NCI-H1092 treated with DMSO at 0.1 percent for 48 hours (cell line): ENCODE results near the gene ADARB2.

Source experiments
- DNase-seq: peaks from one replicate; lab custom pipeline; 2025; lab: John Stamatoyannopoulos, UW

ADARB2 gene

DNA sequence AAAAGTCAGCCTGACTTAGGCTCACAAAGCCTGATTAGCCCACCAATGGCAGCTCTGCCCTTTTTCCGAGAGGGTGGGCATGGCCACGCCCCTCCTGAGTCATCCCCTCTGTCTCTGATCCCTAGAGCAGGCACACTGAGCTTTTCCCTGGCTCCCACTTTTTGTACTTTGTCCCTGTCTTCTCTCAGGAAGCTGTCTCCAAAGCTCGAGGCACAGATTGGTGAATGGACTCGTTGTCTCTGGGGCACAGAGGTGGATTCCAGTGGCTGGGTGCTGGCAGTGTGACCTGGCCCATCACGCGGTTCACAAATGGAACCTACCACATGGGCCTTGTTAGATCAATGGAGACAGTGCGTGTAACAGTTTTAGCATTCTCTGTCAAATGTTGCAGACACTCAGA lies 367.7 kb downstream of the ADARB2 start:
- no peak for DNase-seq

DNA sequence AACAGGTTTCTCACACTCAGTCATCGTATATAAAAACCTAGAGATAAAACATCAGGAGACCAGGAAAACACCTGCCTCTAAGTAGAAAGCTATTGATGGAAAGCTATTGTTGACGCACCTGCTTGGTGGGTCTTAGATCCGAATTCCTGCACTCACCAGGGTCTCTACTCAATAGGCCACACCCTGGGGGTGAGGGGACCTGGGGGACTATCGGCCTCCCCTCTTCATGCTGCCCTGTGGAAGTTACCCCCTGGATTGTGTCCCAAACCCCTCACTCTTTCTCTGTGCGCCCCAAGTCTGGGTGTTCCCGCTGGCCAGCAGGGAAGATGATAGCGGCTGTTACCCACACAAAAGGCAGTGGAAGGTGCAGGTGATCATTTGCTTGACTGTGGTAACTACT lies 368.1 kb downstream of the ADARB2 start:
- DNase-seq: no peak

DNA sequence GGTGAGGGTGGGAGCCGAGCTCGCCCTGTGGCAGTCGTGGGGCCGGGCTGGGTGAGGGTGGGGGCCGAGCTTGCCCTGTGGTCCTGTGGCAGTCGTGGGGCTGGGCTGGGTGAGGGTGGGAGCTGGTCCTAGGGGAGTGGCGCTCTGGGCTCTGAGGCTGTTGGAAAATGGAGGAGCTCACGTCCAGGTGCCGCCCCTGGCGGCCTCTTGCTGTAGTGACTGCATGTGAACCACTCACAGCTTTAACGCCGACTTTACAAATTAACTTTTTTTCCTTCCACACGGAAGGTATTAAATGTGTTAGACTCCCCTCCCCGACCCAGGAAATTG lies 368.5 kb downstream of the ADARB2 start:
- DNase-seq: no peak

DNA sequence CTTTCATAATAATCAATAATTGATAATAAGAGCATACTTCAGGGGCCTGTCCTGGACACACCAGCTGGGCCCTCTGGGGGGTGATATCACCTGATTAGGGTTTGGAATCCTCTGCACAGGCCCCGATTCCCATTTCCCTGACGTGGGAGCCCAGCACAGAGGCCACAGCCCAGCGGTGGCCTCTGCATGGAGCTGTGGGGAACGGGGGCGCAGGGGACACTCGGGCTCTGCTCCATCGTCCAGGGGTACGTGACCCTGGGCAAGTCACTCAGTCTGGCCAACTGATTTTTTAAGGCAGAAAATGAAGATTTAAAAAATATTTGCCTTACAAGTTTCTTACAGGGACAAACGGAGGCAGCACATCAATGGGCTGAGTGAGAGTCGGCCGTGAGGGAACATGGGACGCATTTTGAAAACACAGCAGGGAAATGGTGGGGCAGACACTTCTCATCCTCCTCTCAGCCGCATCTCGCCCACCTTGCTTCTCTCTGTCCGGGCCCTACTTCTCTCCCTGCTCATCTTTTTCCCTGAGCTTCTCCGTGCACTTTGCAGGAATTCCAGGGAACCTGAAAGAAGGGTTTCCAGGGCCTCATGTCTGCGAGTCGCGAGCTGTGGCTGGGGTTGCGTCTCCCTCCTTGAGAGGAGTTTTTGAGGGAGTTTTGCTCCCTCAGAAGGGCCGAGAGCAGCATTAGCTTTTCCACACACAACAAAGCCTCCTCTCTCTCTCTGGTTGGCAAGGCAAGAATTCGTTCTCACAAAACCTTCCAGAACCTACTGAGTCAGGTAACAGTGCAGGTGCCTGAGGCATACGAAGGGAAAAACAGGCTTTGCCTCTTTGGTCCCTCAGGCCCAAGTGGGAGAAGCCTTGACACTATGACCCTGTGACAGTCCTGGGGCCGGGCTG lies 369.1 kb downstream of the ADARB2 start:
- no peak for DNase-seq

DNA sequence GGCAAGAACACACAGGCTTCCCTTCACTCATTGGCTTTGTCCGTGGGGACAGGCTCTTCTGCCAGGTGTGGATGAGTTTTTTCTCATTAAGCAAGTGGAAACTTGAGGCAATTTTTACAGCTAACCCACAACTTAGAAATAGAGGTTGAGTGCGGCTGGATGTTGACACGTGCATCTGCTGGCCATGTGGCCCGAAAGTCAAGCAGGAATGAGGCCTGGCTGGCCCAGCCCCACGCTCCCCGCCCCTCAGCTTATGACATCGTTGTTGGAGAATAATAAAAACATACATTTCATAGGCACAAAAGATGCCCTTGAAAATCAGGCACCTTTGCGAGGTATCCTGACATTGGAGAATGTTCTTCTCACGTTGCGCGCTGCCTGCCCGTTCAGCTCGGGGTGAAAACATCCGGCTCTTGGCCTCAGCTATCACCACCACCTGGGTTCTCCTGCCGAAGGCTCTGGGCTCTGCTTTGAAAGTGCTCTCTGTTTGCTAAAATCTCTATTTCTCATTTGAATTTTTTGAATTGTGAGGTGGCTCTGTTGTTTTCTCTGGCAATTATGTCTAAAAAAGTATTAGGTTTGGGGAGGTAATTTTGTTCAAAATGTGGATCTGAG lies 370.4 kb downstream of the ADARB2 start:
- DNase-seq: no peak

DNA sequence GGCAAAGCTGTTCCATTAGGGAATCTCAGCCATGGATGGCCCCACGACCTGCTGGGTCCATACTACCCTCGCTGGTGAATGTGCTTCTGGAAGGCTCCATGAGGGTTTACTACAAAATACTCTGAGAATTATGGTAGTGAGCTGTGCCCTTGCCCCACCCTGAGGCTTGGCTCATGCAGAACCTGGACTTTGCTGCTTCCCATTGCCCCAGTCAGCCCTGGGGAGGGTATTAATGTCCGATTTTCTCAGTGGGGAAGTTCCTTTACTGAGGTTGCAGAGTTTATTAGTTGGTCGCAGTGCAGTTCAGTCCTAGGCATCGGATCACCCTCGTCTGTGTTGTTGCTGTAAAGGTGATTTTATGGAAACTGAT lies 371.0 kb downstream of the ADARB2 start:
- DNase-seq: no peak

DNA sequence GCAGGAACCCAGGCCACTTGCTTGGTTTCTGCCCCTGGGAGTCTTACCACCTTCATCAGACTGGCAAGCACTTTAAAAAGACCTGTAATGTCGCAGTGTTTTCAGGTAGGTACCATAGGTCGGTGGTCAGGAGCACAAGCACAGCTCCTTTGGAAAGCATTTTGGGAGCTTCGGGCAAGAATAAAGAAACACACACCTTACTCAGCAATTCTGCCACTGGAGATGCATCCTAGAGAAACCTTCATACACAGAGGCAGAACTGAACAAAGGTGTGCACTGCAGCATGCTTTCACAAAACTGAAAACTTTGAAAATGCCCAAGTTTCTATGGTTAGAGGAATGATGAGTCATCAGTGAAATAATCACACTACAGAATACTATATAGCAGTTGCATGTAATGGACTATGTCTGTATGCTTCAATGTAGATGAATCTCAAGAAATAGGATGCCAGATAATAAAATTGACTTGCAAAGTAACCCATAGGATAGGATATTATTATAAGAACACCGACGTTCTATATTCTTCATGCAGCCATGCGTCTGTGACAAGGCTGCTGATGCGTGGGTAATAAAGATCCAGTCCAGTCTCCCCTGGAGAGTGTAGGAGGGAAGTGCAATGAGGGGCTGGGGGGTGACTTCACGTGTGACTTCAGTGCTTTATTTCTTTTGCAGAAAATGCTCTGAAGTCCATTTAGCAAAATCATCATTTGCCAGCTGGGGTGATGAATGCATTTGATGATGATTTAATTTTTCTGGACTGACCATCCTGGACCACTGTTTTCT lies 371.6 kb downstream of the ADARB2 start:
- no peak for DNase-seq

DNA sequence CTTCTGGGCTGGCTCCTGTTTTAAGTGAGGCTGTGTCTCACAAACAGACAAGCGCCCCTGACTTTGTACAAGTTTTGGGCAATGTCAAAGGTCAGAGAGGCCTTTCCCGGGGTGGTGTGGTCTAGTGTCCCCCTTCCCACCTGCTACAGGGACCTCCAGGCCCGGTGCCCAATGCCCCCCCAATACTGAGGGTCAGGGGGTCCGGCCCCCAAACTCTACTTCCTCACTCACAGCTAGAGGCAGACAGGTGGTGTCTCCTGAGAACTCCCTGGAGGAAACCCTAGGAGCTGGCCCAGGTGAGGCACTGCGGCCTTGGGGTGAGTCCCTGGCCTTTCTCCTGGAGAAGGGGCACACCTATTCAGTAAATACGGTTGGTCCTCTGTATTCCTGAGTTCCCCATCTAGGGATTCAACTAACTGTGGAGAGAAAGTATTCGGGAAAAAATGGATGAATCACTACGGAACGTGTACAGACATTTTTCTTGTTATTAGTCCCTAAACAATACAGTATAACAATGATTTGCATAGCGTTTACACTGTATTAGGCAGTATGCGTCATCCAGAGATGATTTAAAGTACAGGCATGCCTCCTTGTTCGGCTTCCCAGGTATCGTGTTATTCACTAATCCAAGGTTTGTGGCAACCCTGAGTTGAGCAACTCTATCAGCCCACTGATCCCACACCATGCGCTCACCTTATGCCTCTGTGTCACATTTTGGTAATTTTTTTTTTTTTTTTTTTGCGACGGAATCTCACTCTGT lies 373.0 kb downstream of the ADARB2 start:
- DNase-seq: no peak

DNA sequence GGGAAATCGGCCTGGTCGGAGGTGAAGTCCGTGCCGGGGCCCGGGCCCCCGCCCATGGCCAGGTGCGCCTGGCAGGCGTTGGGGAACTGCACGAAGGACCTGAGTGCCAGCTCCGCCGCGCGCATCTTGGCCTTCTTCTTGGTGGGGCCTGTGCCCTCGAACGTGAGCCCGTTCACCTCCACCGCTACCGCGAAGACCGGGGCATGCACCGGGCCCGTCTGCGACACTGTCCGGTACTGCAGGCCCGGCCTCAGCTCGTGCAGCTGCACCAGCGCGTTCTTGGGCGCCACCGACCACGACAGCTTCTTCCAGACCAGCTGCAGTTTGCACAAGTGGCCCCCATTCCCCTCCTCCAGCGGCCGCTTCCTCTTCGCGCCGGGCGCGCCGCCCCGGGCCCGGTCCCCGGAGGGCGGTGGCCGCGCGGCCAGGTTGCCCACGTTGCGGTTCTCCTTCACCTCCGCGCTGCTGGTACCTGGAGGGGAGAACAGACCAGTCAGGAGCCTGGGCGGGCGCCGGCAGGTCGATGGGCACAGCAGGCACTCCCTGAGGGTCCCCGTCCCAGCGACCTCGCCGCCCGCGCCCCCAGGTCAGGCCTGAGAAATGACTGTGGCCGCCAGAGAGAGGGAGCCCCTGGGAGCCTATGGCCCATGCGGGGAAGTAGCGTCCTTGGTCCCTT lies 373.7 kb downstream of the ADARB2 start:
- no peak for DNase-seq

DNA sequence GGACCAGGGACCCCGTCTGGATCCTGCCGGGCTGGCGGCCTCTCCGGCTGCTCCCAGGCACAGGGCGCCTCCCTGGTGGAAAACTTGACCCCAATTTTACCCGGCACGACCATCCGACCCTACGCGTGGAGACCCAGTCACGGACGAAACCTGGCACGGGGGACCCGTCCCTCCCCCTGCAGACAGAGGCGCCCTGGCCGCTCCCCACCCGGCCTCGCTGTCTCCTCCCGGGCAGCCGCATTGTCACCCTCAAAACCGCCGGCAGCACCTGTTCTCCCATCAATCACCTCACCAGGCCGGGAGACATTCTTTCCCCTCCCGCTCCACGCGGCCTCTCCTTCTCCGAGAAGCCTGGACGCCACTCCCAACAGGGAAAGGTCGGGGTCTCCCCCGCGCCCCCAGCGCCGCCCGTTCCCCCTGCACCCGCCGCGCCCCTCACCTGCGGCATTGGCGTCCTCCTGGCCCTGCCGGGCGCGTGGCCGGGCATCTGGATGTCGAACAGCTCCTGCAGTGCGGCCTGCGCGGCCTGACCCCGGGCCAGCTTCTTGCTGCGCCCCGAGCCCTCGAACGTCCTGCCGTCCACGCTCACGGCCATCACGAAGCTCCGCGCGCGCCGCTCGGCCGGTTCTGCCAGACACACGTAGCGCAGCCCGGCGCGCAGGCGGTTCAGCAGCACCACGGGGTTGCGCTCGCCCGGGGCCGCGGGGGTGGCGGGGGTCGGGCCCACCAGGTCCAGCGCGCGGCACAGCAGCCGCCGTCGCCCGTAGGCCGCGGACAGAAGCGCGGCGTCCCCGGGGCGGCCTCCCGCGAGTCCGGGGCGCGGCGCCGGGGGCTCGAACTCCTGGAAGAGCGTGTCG lies 374.5 kb downstream of the ADARB2 start:
- no peak for DNase-seq

DNA sequence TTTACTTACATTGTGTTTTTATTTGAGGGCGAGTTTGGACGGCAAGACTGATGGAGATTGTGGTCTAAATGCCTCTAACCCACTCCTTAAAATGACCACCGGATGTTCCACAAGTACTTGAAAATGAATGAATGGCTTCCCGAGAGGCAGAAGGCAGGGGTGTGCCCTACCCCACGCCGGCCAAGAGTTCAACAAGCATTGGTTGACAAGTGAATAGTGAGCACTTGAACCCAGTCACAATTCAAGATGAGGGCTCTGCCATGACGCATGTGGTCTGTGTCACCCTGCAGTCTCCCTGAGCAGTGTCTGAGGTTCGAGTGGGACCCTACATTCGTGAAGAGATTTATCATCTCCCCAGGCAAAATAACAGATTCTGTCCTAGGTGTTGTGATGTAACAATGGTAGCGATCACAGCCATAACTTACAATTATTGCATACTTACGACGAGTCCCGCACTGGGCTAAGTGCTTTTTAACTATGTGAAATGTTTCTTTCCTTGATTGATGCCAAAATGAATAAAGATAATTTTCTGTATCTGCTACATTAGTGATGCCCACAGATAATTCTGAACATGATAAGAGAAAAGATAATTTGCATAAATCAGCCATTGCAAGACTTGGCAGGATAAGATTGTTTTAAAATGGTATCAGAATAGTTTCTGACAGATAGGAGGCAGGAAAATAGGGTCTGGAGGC lies 375.8 kb downstream of the ADARB2 start:
- DNase-seq: no peak

DNA sequence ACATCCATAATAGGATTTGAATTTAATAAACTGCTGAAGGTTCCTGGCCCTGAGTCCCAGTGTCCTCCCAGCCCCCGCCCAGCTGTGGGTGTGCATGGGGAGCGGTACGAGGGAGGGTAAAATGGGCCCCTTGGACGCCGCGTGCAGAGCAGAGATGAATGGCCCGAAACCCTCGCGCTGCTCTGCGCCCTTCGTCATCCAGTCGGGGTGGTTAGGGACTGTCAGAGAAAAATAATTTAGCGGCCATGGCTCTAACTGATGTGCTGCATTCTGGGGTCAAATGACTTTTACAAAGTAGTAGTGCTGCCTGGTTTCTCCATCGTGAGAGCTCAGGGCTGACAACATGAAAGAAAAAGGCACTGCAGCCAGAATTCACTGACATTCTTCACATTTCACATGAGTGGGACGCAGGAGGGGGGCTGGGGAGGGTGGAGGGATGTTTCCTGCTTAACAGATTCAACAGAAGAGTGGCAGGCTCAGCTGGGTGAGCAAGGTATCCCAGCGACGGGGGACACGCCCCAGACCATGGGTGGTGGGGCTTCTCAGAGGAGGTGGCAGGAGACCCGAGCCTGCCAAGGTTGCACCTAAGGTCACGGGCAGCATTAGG lies 376.7 kb downstream of the ADARB2 start:
- DNase-seq: no peak

DNA sequence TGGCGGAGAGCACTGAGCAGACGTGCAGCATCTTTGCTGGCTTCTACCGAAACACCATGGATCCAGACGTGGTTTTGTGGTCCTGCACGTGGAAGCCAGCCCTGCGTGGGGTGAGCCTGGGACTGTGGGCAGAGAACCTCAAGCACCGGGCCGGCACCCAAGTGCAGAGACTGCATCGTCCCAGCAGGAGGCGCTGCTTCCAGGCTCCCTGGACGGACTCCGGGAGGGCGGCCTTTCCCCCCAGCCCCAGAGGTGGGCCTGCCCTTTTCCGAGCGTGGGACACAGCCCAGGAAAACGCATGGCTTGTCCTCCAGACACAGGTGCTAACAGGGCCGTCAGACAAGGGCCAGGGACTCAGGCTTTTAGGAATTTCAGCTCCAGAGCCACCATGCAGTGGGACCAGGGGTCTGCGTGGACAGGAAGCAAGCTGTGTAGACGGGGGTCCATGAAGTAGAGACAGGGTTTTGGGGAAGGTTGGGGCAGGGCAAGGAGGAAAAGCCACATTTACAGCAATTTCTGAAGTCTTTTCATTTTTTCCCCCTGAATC lies 377.2 kb downstream of the ADARB2 start:
- no peak for DNase-seq

DNA sequence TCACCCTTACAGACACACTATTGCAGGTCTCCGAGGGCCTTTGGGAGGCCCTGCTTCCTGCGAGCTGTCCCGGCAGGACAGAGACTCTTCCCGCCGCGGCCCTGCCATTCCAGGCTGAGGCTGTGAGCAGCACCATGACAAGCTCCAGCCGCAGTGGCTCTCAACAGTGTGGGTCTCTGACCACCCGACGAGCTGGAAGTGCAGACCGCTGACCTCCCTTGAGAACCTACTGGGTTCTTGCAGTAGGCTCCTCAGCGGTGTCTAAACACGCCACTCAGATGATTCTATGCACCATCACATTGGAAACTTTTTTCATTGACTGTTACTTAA lies 377.7 kb downstream of the ADARB2 start:
- DNase-seq: no peak

DNA sequence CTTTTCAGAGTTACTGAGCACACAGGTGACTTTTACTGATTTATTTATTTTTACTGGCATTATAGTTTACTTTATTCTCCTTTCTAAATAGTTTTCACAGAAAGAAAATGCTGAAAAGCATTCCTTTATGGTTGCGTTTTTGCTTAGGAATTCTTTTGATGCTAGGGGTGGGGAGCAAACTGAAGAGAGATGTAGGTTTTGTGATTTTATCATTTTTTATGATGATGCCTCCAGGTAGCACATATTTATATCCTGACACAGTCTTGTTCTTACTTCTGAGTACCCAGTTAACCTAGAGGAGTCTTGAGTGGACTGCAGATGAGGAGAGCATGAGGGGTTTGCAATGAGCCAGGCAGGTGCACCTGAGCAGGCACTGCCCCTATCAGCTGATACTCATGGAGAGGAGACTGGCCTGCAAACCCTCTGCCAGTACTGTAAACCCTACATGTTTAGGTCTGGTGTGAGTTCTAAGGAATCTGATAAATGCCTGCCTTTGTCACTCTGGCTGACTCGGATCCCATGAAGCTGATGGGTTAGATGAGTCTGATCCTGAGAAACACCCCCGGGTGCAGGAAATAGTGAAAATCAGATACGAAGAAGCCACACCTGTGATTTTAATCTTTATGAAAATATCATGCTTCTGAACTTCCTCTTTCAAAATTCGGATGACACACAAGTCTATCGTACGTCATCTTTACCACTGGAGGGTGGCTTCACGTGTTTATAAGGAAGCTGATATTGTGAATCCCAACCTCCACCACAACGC lies 378.3 kb downstream of the ADARB2 start:
- DNase-seq: no peak

DNA sequence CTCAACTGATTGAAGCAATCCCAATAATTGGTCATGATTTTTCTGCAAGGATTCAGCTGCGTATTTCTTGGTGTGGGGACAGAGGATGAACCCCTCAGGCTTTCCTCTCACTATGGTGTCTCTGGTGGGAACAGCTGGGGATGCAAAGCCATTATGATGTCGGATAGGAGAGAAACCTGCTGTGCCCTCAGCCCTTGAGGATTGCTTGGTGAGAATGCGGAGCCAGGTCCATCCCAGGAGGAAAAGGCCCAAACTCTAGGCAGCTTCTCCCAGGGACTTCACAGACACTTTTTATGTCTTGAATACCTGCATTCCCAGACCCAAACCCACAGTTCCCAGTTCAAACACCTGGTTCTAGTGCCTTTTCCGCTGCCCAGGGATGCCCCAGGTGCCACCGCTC lies 379.2 kb downstream of the ADARB2 start:
- DNase-seq: no peak

DNA sequence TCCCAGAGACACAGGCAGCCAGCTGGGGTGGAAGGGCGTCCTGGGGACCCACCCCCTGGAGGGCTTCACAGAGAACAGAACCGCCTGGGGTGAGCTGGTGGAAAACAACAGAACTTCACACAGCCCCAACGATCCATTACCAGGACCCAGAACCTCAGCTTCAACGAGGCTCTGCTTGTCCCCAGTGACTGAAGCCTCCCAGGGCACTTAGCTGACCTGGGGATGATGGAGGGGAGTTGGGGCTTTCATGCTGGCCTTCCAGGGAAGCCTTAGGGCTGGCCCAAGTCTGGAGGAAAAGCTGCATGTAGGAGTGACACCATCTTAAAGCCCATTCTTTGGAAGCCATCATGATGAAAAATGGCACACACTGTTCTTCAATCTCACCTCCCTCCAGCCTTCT lies 381.0 kb downstream of the ADARB2 start:
- no peak for DNase-seq

DNA sequence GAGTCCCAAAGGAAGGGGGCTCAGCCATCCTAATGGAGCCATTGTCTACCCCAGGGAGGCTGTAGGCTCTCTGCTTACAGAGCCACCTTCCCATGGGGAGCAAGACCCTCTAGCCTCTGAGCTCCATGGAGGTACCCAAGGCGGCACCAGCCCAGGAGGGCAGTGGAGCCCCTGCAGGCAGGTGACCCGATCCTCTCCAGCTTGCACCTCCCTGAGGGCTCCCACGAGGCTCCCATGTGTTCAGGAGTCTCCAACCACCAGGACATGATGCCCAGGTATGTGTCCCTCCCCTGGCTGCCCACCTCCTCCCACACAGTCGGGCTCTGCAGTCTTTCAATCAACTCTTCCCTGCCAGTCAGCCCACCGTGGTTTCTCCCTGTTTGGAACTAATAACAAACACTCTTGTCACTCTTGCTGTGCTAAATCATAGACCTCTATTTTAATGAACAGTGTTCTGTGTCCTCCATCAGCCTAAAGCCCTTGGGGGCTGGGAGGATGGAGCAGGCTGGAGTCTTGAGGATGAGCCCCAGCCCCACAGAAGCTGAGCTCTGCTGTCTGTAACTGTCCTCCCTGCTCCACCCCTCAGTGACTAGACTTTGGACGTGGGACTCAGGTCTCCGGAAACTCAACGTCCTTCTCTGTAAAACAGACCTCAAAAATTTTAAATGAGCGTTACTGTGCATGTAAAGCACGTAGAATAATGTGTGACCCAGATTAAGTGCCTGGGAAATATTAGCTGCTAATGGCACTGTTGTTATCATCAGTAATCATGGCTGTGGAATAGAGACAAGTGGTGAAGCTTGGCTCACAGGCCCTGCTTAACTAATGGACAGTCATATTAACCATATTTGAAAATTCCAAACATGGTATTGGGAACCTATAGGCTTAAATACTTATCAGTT lies 382.3 kb downstream of the ADARB2 start:
- no peak for DNase-seq
